GM18507 (cell line): ENCODE data around the gene ZNF362.
"Not testable (repeated sequence)": the region's sequence is repeated elsewhere in the genome, so short reads cannot be mapped to it uniquely, and the experiment has no call there.

Experiments
- DNase-seq: peaks from one replicate; pipeline ENCODE4 v3.0.0; 2011; ENCODE audit warnings: low read depth; ENCODE audit not compliant: insufficient read length; ENCODE audit errors: extremely low spot score
- FAIRE-seq: peaks from 2 replicates; lab custom pipeline; 2011; peaks lifted over from hg19 to GRCh38; lab: Jason Lieb, UNC

The ZNF362 gene

DNA sequence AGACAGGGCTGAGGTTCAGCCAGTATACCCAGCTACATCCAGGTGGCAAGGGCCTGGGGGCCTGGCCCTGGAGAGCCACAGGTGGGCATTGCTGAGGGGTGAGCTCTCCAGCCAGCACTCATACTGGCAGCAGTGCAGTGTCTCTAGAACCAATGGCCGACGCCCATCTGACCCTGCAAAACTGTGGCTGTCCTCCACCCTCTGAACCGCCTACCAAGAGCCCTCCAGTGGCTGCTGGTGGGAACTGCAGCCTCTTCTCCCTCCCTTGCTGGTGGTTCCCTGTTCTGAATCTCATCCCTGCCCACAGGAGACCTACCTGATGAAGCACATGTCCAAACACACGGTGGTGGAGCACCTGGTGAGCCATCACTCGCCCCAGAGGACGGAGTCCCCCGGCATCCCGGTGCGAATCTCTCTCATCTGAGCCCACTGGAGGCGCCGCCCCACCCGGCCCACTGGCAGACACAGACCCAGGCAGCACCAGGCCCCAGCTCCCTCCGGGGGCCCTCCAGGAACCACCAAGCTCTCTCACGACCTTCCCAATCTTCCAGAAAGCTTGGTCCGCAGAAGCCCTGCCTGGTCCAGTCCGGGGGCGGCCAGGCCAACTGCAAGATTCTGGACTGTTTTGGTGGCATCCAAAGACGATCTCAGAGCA, 42.5 kb downstream of the ZNF362 start:
- peak; percentile 62 for DNase-seq
- peak; percentile 91 for FAIRE-seq

DNA sequence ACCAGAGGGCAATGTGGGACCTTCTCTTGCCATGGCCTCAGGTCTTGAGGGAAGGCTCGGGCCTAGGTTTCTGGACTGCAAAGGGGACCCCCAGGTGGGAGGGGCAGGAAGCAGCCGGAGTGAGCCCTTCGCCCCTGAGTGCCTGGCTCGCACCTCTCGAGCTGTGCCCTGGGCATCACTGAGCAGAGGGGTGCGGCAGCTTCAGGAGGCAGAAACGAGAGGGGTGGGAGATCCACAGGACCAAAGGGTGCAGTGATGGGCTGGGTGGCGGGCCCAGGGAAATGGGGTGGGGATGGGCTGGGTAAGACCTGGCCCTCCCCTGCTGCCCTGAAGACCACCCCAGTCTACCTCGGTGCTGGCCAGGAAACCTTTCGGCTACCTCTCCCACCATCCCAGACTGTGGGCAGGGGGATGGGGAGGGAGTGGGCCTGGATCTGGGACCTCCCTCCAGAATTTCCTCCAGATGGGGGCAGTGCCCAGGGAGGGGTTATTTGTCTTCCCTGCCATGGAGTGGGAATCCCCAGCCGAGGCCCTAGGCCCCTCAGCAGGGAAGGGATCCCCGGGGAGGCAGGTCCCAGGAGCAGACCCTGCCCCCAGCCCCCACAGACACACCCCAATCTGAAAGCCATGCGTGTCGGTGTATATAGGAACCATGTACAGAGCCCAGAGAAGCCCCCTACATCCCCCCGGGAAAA, 43.3 kb downstream of the ZNF362 start:
- DNase-seq = no peak
- FAIRE-seq = no peak

DNA sequence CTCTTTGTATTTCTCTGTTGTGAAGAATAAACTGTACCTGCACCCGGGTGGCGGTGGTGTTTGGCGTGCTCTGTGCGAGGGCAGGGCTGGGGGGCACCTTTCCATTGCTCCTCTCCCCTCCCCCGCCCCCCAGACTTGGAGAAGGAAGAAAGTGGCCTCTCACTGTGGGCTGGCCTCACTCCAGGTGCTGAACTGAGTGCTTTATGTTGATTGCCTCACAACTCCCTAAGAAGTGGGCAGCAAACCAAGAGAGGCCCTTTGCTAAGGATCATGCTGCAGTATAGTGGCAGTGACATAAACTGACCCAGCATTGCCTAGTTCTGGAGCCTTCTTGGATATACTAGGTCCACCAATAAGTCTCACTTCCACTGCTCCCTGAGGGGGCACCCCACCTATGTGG, 44.4 kb downstream of the ZNF362 start:
- DNase-seq = no peak
- FAIRE-seq = no peak

GRCh38 chr1:33301273-33301984, 45.1 kb downstream of the ZNF362 start:
- no peak for FAIRE-seq
- no peak for DNase-seq

- DNase-seq = no peak
- no peak for FAIRE-seq
Measured at GRCh38 chr1:33302325-33302724, 46.0 kb downstream of the ZNF362 start.

DNA sequence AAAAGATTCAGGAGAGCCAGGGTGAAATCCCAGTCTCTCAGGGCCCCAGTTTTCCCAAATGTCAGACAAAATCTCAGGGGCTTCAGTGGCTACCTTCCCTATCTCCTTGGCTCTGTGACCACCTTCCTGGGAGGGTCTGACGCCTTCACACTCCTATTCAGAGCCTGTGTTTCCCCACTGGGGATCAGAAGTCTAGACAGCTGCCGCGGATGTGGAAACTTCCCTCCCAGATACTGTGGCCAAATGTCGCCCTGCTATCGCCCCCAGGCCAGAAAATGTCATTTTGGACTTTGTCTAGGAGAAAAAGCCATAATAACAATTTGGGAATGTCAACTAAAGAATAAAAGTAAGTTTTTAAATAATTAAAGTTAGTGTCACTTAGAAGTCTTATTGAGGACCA, 48.7 kb downstream of the ZNF362 start:
- no peak for DNase-seq
- no peak for FAIRE-seq

DNA sequence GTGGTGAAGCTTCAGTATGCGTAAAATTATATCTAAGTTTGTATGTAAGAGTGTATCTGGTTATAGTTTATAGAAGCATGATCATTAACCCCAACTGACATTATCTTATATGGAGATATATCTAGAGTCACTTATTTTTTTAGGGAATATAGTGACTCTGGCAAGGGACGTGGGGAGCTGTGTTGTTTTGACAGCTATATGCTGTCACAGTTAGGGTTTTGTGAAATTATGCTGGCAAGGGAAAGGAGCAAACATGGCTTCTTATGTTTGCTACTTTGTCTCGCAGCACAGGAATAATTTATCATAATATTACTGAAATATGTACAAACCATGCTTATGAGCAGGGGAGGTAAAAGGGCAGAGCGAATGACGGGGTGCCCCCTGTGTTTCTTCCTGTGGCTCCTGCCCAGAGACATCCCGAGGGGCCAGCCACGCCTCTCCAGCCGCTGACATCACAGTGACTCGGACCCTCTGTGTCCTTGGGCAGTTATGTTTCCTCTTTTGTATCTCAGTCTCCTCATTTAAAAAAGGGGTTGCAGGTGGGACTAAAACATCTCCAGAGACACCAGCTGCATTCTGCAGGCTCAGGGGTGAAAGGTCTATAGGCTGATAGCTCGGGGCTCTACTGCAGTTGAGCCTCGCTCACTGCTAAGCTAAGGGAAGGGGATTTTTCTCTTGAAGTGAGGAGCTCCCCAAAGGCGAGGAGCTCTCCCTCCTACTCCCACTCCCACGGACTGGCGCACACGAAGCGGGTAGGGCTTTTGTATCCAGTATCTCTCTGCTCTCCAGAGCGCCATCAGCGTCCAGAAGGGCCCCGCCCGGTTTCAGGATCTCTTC, 49.7 kb downstream of the ZNF362 start:
- DNase-seq (no peak), FAIRE-seq (no peak)

DNA sequence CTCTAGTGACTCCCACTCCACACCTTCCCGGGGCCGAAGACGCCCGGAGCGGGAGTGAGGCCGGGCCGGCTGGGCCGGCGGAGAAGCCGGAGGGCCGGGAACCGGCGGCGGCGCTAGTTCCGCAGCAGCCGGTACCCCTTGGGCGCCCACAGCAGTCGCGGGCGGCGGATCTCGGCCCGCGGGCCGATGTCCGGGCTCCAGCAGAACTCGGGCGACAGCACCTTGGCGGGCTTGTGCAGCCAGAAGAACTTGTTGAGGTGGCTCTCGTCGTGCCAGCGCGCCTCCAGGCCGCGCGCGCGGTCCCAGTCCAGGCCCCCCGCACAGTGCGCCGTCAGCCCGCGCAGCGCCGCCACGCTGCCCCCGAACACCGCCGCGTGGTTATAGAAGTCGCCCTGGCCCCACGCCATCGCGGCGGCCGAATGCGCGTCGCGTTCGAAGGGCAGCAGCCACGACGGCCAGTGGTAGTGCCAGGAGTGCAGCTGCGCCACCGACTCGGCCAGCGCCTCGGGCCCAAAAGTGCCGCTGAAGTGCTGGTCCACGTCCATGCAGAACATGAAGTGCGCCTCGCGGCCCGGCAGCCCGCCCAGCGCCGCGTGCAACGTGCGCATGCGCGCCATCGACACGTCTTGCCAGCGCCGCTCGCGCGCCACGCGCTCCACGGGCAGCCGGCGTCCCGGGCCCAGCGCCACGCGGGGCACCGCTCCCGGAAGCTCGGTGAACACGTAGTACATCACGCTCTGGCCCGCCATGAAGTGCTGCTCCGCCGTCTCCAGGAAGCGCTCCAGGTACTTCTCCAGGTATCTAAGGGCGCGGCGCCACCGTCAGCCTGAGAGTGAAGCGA, 50.6 kb downstream of the ZNF362 start:
- FAIRE-seq = no peak
- no peak for DNase-seq

DNA sequence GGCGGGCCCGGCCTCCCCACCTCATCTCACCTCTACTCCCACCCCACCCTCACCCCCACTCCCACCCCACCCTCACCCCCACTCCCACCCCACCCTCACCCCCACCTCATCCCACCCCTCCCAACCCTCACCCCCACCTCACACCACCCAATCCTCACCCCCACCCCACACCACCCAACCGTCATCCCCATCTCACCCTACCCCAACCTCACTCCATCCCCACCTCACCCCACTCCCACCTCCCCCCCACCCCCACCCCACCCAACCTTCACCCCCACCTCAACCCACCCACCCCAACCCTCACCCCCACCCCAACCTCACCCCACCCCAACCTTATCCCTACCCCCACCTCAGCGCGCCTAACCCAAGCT, 51.2 kb downstream of the ZNF362 start:
- no peak for DNase-seq

DNA sequence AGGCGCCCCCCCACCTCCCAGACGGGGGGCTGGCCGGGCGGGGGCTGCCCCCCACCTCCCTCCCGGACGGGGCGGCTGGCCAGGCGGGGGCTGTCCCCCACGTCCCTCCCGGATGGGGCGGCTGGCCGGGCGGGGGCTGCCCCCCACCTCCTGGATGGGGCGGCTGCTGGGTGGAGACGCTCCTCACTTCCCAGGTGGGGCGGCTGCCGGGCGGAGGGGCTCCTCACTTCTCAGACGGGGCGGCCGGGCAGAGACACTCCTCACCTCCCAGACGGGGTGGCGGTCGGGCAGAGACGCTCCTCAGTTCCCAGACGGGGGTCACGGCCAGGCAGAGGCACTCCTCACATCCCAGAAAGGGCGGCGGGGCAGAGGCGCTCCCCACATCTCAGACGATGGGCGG, 53.1 kb downstream of the ZNF362 start:
- not testable (repeated sequence) for DNase-seq, FAIRE-seq

More for the DNA sequence above, 51.2 kb downstream of the ZNF362 start:
- no peak for FAIRE-seq

DNA sequence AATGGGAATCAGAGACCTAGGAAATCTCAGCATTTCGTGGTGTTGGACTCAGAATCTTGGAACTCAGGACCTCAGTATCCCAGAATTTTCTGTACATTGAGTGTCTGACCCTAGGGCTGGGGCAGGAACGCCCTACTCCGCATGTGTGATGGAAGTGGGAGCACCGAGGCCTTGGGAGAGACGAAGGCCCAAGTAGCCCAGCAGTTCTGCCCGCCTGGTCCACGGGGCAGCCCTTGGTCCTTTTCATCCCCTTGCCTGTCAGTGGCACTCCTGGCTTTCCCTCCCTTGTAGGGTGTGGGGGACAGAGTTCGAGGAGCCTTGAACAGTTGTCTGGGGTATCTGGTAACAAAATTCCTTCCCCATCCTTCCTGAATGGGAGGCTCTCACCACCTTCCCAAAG, 54.4 kb downstream of the ZNF362 start:
- no peak for FAIRE-seq
- no peak for DNase-seq

DNA sequence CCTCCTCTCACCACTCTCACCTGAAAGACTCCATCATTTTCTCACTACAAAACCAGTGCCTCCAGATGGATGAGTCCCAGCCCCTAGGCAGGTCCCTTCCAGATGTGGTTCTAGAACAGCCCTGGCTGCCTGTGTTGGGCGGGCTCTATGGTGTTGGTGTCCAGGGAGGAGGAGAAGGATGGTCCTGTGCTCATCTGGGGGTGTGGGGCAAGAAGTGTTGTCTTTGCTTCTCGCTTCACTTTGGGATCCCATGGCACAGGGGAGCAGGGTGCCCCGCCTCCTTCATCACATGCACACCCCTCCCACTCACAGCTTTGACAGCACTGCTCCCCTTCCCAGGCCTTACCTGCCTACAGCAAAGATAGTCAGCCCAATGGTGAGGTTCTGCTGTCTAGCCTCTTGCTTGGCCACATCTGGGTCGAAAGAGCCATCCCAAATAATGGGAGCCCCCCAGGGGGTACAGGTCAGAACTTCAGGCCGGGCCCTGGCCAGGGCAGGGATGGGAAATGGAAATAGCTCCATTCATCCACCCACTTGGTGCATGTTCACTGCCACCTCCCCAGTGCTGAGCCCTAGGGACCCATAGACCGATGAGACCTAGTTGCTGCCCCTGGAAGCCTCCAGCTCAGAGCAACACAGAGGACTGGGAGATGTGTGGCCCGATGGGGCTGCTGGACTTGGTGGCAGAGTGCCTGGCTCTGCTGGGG, 55.6 kb downstream of the ZNF362 start:
- DNase-seq (no peak), FAIRE-seq (no peak)

- no peak for FAIRE-seq
- no peak for DNase-seq
Measured at GRCh38 chr1:33312413-33312749, 56.1 kb downstream of the ZNF362 start.

- no peak for FAIRE-seq
- no peak for DNase-seq
Measured at GRCh38 chr1:33314416-33314815, 58.1 kb downstream of the ZNF362 start.

DNA sequence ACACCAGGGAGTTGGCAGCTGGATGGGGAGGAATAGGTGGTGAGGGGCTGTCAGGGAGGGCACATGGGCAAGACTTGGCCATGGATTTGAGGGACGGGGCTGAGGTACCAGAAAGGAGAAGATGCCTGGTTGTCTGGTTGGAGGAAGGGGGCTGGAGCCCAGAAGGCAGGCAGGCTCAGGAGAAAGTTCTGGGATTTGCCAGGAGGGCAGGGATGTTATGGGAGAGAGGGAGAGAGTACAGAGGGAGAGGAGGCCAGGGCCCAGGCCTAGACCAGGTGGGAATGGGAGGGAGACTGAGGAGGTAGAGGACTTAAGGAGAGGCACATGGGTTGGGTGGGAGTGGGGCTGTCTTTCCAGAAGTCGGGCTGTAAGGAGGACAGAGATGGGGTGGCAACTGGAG, 60.3 kb downstream of the ZNF362 start:
- DNase-seq = no peak
- FAIRE-seq = no peak

DNA sequence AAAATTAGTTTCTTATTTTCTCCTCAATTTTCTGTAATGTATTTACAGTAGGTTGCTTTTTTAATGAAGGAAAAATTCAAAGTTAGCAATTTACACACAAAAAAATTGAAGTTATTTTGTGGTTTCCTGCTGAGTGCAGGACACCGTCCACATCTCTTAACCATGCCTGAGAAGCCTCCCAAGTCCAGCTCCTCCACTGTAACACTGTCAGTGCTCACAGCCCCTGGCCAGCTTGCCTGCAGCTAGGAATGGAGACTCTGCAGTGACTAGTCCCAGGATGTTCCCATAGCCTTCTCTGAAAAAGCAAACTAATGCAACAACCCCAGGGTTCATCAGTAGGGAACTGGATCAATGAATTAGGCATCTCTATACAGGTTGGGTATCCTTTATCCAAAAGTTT, 61.1 kb downstream of the ZNF362 start:
- DNase-seq (no peak), FAIRE-seq (no peak)

- FAIRE-seq = no peak
- no peak for DNase-seq
Measured at GRCh38 chr1:33317946-33318345, 61.7 kb downstream of the ZNF362 start.

GRCh38 chr1:33319186-33319948, 63.1 kb downstream of the ZNF362 start:
- no peak for FAIRE-seq
- DNase-seq = no peak
